Measurements from ENCODE around the gene RTN4R.

RTN4R gene

GRCh38 chr22:20211997-20212753 lies 55.9 kb downstream of the RTN4R start:
- TF ChIP-seq CTCF (conservative IDR thresholded peaks at IDR 0.05; ENCODE audit: low read depth) = no peak
- ChIA-PET CTCF (interaction anchor here (0.7 kb wide), 1 partner anchor 38 kb away, joined by 3 read pairs; no protein-coding TSS in a partner anchor), POLR2A (ENCODE audit: low non-redundant PET) (no interaction called here)
- no peak overlapping the region for H3K27ac ChIP-seq
- DNase-seq (ENCODE audit: low spot score) = no peak

GRCh38 chr22:20211409-20211996 lies 56.6 kb downstream of the RTN4R start:
- no peak overlapping the region for H3K27ac ChIP-seq
- POLR2A ChIA-PET (ENCODE audit: low non-redundant PET) = no interaction called here
- TF ChIP-seq CTCF (conservative IDR thresholded peaks at IDR 0.05; ENCODE audit: low read depth) = no peak
- no peak for DNase-seq (ENCODE audit: low spot score)
- CTCF ChIA-PET = interaction anchor here (0.7 kb wide), 1 partner anchor 37 kb away, joined by 3 read pairs; no protein-coding TSS in a partner anchor

- POLR2A ChIA-PET (ENCODE audit: low non-redundant PET) = no interaction called here
- no peak overlapping the region for H3K27ac ChIP-seq
- DNase-seq (ENCODE audit: low spot score) = no peak
- TF ChIP-seq CTCF (conservative IDR thresholded peaks at IDR 0.05; ENCODE audit: low read depth) = no peak
- CTCF ChIA-PET = no interaction called here
These were observed 57.6 kb downstream of the RTN4R start for GRCh38 chr22:20210473-20211059.

GRCh38 chr22:20209761-20210250 lies 58.3 kb downstream of the RTN4R start:
- no peak for DNase-seq (ENCODE audit: low spot score)
- H3K27ac ChIP-seq = no peak overlapping the region
- TF ChIP-seq CTCF (conservative IDR thresholded peaks at IDR 0.05; ENCODE audit: low read depth) = no peak
- CTCF ChIA-PET = no interaction called here
- POLR2A ChIA-PET (ENCODE audit: low non-redundant PET) = no interaction called here

- no peak for TF ChIP-seq CTCF (conservative IDR thresholded peaks at IDR 0.05; ENCODE audit: low read depth)
- ChIA-PET CTCF (no interaction called here), POLR2A (ENCODE audit: low non-redundant PET) (no interaction called here)
- peak overlapping the region; percentile 79; the same call in 1 of the 2 replicates for H3K27ac ChIP-seq
- no peak for DNase-seq (ENCODE audit: low spot score)
These were observed 59.3 kb downstream of the RTN4R start for GRCh38 chr22:20208713-20209310.

GRCh38 chr22:20207277-20208025 lies 60.7 kb downstream of the RTN4R start:
- H3K27ac ChIP-seq = peak overlapping the region; percentile 79
- TF ChIP-seq CTCF (conservative IDR thresholded peaks at IDR 0.05; ENCODE audit: low read depth) = no peak
- no peak for DNase-seq (ENCODE audit: low spot score)
- ChIA-PET CTCF (no interaction called here), POLR2A (ENCODE audit: low non-redundant PET) (no interaction called here)
